Stimulated activated effector memory CD8-positive, alpha-beta T cell treated with anti-CD3 and anti-CD28 coated beads, Interleukin-12 subunit alpha, Interleukin-12 subunit beta, amount 100 ng/mL, for 72 hours (primary cell): ENCODE results near the gene RARA.

Source experiments
- ATAC-seq: fragments of 150-1000 bp; cut with Tn5 transposase; 2 replicates; pipeline ENCODE4 v1.10.0; 2021
- DNase-seq, 2 donors: peaks; one replicate each; pipeline ENCODE4 v3.0.0; 2021 to 2022; ENCODE audit warnings: low spot score in 2 of 2
- H3K27ac Mint-ChIP-seq: one replicate; pipeline ENCODE4 v1.8.0; 2022; ENCODE audit warnings: mild to moderate bottlenecking, mixed read lengths
- H3K36me3 Mint-ChIP-seq: one replicate; pipeline ENCODE4 v1.8.0; 2022; ENCODE audit warnings: mild to moderate bottlenecking, mixed read lengths
- H3K4me1 Mint-ChIP-seq: one replicate; pipeline ENCODE4 v1.8.0; 2022; ENCODE audit warnings: mixed read lengths
- H3K4me3 Mint-ChIP-seq: one replicate; pipeline ENCODE4 v1.8.0; 2022; ENCODE audit warnings: mild to moderate bottlenecking, mixed read lengths
- H3K9me3 Mint-ChIP-seq: one replicate; pipeline ENCODE4 v1.8.0; 2022; ENCODE audit warnings: mixed read lengths

The RARA gene

GRCh38 chr17:40307001-40307730, 1.8 kb upstream of the RARA start:
- ATAC-seq, result peak; percentile 20
- Mint-ChIP-seq H3K27ac (no peak overlapping the region), H3K4me1 (peaks cover 18% of the 10 kb centered on the region), H3K4me3 (no peak overlapping the region), H3K36me3 (peaks cover 38% of the 10 kb centered on the region), H3K9me3 (no peaks in the 10 kb centered on the region)
- no peak for DNase-seq

DNA sequence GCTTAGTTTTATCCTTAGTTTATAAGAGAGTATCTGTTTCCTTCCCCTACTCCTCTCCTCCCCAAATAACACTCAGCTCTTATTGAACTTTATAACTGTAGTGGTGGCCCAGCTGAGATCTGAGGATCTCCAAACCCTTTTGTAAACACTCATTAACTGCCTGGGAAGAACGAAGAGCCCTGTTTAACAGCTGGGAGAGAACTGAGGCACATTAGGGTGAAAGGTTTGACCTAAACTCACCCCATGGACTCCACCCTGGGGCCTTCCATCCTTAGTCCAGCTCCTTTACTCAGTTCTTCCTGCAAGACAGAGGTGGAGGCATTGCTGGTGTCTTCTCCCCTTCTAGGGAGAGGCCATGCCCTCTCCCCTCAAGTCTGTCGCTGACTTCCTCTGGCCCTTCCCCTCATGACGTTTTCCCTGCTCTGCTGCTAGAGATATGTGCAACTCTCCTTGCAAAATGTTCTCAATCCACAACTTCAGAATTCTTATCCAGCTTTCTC, 1.2 kb upstream of the RARA start:
- no peak for DNase-seq

GRCh38 chr17:40309949-40310510, 1.1 kb downstream of the RARA start:
- Mint-ChIP-seq H3K9me3 (no peaks in the 10 kb centered on the region), H3K36me3 (peaks cover 21% of the 10 kb centered on the region), H3K27ac (no peak overlapping the region), H3K4me3 (no peak overlapping the region), H3K4me1 (no peaks in the 10 kb centered on the region)
- DNase-seq (no peak), ATAC-seq (no peak)

More for the DNA sequence above, 1.2 kb upstream of the RARA start:
- ATAC-seq, result no peak
- Mint-ChIP-seq H3K36me3 (peaks cover 36% of the 10 kb centered on the region), H3K4me3 (no peak overlapping the region), H3K9me3 (no peaks in the 10 kb centered on the region), H3K27ac (no peak overlapping the region), H3K4me1 (peaks cover 17% of the 10 kb centered on the region)

GRCh38 chr17:40310882-40311391, 2.0 kb downstream of the RARA start:
- no peak for ATAC-seq
- DNase-seq, result no peak
- no peak overlapping the region for H3K27ac Mint-ChIP-seq
- no peaks in the 10 kb centered on the region for H3K9me3 Mint-ChIP-seq
- no peak overlapping the region for H3K4me3 Mint-ChIP-seq
- peaks cover 18% of the 10 kb centered on the region for H3K36me3 Mint-ChIP-seq
- no peaks in the 10 kb centered on the region for H3K4me1 Mint-ChIP-seq

GRCh38 chr17:40311575-40311974, 2.6 kb downstream of the RARA start:
- peak in 1 of 2 donors; percentile 48 for DNase-seq
- no peak for ATAC-seq
- H3K9me3 Mint-ChIP-seq, result no peaks in the 10 kb centered on the region
- no peak overlapping the region for H3K4me3 Mint-ChIP-seq
- no peak overlapping the region for H3K27ac Mint-ChIP-seq
- H3K36me3 Mint-ChIP-seq, result peaks cover 15% of the 10 kb centered on the region
- H3K4me1 Mint-ChIP-seq, result no peaks in the 10 kb centered on the region

- ATAC-seq (no peak), DNase-seq (peak in 1 of 2 donors; percentile 48)
- H3K27ac Mint-ChIP-seq, result no peak overlapping the region
- peaks cover 15% of the 10 kb centered on the region for H3K36me3 Mint-ChIP-seq
- peaks cover 3% of the 10 kb centered on the region for H3K4me1 Mint-ChIP-seq
- H3K4me3 Mint-ChIP-seq, result no peak overlapping the region
- H3K9me3 Mint-ChIP-seq, result no peaks in the 10 kb centered on the region
Measured at GRCh38 chr17:40312131-40312731, 3.3 kb downstream of the RARA start.

DNA sequence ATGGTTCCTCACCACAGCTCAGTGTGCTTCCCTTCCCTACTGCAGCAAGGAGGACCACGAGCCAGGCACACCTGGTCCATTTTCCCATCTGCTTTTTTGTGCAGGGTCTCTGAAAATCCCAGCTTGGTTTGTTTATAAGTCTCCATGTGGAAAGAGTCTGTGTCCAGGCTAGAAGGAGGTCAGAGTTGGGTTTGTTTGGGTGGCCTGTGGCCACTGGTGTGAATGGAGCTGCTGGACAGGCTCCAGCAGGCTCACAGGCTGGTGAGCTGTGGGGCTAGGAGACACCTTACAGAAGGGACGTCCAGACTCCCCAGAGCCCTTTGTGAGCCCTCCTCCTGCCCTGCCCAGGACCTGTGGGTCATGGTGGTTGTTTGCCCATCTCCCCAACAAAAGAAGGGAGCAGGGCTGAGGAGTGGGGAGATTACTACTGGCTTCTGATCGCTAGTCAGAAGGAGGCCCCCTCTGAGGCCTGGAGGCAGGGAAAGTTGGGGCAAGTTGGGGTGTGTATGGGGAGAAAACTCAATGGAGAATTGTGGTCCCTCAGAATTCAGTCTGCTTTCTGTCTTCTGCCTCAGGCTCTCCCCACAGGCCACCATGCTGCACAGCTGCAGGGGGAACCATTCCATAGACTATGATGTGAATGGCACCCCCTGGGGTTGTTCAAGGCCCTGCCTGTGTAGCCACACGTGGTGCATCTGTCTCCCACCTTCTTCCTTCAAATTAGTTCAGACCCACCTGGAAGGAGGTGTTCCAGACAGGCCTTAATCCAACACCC, 4.1 kb downstream of the RARA start:
- peaks cover 12% of the 10 kb centered on the region for H3K4me1 Mint-ChIP-seq
- no peak for ATAC-seq
- H3K27ac Mint-ChIP-seq, result no peak overlapping the region
- H3K9me3 Mint-ChIP-seq, result no peaks in the 10 kb centered on the region
- H3K36me3 Mint-ChIP-seq, result peaks cover 21% of the 10 kb centered on the region
- no peak for DNase-seq
- no peak overlapping the region for H3K4me3 Mint-ChIP-seq

DNA sequence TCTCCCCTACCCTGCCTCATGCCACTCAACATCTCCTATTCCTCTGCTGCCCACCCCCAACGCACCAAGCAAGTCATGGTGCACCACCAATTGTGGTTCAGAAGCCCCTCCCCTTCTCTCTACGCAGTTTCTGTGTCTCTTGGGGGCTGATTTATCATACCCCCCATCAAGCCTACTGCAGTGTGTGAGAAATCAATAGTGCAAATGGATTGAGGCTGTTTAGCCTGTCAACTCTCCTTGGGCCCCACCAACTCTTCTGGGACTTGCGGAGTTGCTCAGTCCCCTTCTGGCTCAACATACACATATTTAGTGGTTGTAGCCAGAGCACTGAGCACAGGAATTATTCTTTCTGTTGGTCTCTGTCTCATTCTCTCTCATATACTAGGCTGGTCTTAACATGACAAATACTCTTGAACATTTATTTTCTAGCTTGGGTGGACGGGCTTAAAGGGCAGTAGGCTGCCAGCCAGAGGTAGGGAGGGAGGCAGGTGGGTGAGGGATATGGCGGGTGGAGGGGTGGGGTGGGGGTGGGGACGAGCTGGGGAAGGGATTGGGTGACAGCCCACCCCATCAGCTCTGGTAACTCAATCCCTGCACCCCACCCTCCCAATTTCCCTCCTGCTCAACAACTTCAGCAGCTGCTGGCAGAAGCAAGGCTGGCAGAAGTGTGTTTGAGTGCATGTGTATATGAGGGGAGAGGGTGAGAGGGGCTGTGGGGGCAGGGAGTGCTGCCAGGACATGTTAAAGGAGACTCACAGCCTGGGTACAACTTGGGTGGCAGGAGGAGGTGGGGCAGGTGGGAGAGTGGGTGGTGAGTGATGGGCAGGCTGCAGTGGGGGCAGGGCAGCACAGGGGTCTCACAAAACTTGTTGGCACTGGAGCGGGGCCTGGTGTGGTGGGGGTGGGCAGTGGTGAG, 4.9 kb downstream of the RARA start:
- Mint-ChIP-seq H3K4me3 (no peak overlapping the region), H3K27ac (no peak overlapping the region), H3K4me1 (peaks cover 17% of the 10 kb centered on the region), H3K9me3 (no peaks in the 10 kb centered on the region), H3K36me3 (peaks cover 28% of the 10 kb centered on the region)
- DNase-seq (peak in 1 of 2 donors; percentile 48), ATAC-seq (no peak)

DNA sequence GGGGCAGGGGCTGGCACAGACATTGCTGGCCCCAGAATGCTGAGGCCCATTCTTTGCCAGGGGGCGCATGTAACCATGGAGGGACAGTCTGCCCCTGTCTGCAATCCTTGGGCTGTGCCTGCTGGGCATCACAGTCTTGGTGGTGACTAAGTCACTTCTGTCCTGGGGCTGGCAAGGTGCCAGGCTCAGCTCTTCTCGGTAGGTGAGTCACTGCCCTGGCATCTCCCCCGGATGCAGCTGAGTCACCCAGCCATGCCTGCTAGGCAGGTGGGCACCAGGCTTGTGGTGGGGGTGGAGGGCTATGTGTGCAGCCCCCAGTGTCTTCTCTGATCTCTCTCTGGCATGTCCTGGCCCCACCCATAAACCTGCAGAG, 5.6 kb downstream of the RARA start:
- H3K27ac Mint-ChIP-seq, result no peak overlapping the region
- peak; percentile 75 for ATAC-seq
- DNase-seq, result peak; percentile 70 to 90
- no peaks in the 10 kb centered on the region for H3K9me3 Mint-ChIP-seq
- H3K4me1 Mint-ChIP-seq, result peaks cover 23% of the 10 kb centered on the region
- H3K4me3 Mint-ChIP-seq, result no peak overlapping the region
- peaks cover 35% of the 10 kb centered on the region for H3K36me3 Mint-ChIP-seq

DNA sequence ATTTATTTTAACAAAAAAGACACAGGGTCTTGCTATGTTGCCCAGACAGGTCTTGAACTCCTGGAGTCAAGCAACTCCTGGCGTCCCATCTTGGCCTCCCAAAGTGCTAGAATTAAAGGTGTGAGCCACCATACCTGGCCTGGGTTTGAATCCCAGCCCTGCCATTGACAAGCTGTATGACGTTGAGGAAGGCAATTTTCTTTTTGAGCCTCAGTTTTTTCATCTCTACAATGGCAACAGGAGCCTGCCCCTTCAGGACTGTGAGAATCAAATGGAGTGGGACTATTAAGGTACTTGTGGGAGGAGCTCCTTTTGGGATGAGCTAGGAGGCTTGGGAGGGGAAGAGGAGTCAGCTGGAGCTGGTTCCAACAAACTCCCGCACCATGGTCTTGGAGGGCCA, 6.2 kb downstream of the RARA start:
- no peaks in the 10 kb centered on the region for H3K9me3 Mint-ChIP-seq
- H3K4me3 Mint-ChIP-seq, result no peak overlapping the region
- no peak for ATAC-seq
- peaks cover 29% of the 10 kb centered on the region for H3K4me1 Mint-ChIP-seq
- H3K27ac Mint-ChIP-seq, result no peak overlapping the region
- peaks cover 41% of the 10 kb centered on the region for H3K36me3 Mint-ChIP-seq
- no peak for DNase-seq

DNA sequence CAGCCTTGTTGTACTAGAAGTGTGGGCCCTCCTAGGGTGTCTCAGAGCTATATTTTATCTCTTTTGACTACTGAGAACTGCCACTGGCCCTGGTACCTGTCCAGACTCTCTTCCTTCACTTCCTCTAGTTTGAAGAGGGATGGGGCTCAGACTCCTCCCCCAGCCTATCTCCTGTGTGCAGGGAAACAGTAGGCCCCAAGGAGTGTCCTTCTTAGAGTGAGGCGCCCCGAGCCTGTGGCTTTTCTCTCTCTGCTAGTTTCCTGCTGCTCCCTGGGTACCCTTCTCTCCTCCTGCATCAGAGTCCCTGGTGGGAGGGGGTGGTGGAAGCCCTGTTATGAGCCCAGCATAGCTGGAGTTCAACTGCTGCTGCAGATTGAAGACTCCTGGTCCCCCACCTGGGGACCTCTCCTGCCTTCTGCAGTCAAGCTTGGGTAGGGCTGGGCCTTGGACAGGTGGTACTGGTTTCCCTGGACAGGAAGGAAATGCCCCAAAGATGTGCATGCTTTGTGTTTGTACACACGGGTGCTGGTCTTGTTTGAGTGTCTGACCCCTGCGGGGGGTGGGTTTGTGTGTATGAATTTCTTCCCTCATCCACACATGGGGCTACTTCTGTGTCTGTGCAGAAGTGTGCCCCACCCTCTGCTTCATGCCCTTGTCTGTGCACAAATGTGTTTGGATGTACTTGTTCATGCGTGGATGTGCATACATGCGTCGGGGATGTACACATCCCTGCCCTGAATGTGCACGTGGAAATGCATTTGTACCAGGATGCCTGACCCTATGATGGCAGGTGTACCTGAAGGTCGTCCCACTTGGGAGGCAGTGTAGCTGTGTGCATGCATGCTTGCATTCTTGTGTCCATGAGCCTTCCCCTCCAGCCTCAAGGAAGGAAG, 6.9 kb downstream of the RARA start:
- Mint-ChIP-seq H3K9me3 (no peaks in the 10 kb centered on the region), H3K36me3 (peaks cover 48% of the 10 kb centered on the region), H3K4me1 (peaks cover 36% of the 10 kb centered on the region), H3K27ac (peak overlapping the region; percentile 65), H3K4me3 (no peak overlapping the region)
- ATAC-seq, result no peak
- DNase-seq, result peak in 1 of 2 donors; percentile 60

GRCh38 chr17:40316571-40317344, 7.8 kb downstream of the RARA start:
- DNase-seq (no peak), ATAC-seq (no peak)
- Mint-ChIP-seq H3K36me3 (peaks cover 55% of the 10 kb centered on the region), H3K27ac (no peak overlapping the region), H3K9me3 (no peaks in the 10 kb centered on the region), H3K4me1 (peaks cover 44% of the 10 kb centered on the region), H3K4me3 (peak overlapping the region; percentile 90)

GRCh38 chr17:40317345-40317873, 8.4 kb downstream of the RARA start:
- ATAC-seq (no peak), DNase-seq (peak in 1 of 2 donors; percentile 73)
- peak overlapping the region; percentile 90 for H3K4me3 Mint-ChIP-seq
- H3K9me3 Mint-ChIP-seq, result no peaks in the 10 kb centered on the region
- peaks cover 51% of the 10 kb centered on the region for H3K4me1 Mint-ChIP-seq
- peak overlapping the region; percentile 100 for H3K27ac Mint-ChIP-seq
- peaks cover 55% of the 10 kb centered on the region for H3K36me3 Mint-ChIP-seq
